ENCODE results near the gene ENKUR.
"Not testable (repeated sequence)": the region's sequence is repeated elsewhere in the genome, so short reads cannot be mapped to it uniquely, and the experiment has no call there.

The ENKUR gene

GRCh38 chr10:24973163-24973562 is 42.8 kb downstream of the ENKUR start:
- DNase-seq (ENCODE audit: low spot score): no peak

DNA sequence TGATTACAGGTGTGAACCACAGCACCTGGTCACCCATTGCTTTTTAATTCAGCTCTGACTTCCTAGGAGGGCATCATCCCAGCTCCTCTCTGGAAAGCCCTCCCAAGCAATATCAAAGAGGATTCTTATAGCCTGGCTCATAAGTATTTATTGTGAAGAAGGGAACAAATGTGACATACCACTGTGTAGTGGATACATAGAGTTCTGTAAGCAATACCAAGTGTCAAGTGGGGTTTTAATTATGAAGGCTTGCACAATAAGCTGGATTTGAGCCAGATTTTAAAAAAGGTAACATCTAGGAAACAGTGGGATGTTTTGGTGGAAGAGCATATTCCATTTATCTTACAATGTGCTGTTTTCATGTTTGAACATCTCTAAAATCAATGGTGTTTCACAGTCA is 44.6 kb downstream of the ENKUR start:
- DNase-seq (ENCODE audit: low spot score): no peak

DNA sequence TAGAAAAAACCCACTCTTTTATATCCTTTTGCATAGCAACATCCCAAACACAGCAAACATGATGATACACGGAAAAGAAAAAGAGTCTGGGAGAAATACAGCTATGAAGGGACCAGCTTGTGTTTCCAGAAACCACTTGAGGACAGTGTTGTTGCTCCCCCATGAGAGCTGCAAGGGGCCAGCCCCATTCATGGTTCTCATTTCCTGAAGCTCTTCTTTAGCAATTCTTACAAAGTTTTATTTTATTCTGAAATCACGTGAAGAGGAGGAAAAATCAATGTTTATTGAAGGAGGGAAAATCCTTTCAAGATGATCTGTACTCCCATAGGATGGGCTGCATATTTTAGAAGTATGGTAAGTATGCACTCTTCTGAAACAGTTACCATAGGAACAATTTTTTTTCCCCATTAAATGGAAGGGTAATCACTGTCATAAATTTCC is 46.1 kb downstream of the ENKUR start:
- DNase-seq (ENCODE audit: low spot score): no peak

GRCh38 chr10:24968951-24969350 is 47.0 kb downstream of the ENKUR start:
- not testable (repeated sequence) for DNase-seq (ENCODE audit: low spot score)

DNA sequence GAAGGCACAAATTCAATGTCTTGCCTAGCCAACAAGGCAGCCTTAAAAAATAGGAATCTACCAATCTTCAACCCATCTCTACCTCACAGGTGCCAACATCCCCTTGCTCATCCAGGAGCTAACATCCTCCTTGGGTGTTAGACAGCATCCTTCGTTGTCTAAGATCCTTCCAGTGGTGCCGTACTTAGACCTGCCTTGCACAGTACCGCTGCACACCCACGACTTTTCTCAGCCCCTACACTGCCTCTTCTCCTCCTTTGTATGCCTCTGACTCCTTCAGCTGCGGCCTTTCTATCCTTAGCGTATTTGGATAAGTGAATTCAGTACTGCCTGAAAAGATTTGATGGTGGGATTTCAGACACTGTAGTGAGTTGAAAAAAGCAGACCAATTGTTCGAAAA is 47.6 kb downstream of the ENKUR start:
- DNase-seq (ENCODE audit: low spot score): no peak

GRCh38 chr10:24966962-24967481 is 48.9 kb downstream of the ENKUR start:
- no peak for DNase-seq (ENCODE audit: low spot score)

GRCh38 chr10:24965051-24965450 is 50.9 kb downstream of the ENKUR start:
- no peak for DNase-seq (ENCODE audit: low spot score)

DNA sequence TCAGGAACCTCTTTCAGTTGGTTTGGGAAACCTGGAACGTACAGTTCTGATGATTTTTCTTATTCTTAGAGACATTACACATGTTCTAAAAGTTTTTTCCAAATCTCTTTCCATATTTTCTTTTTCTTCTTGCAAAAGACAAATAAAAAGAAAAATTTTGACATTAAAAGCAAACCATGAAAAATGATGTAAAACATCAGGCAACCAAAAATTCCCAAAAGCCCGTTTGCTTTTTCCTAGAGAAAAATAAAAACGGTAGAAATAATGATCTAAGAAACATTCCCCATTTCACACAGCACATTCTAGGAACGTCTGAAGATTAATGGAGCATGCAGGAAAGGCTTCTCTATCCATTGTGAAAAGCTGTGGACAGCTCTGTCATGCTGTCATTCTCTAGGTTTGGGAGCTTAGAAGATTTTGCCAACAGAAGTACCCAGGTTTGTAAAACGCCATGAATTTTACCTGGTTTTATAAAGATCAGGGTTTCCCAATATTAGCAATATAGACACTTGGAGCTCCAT is 52.4 kb downstream of the ENKUR start:
- DNase-seq (ENCODE audit: low spot score): no peak

- no peak for DNase-seq (ENCODE audit: low spot score)
Measured at GRCh38 chr10:24962995-24963394, 53.0 kb downstream of the ENKUR start.

- no peak for DNase-seq (ENCODE audit: low spot score)
Measured at GRCh38 chr10:24961582-24961981, 54.4 kb downstream of the ENKUR start.

DNA sequence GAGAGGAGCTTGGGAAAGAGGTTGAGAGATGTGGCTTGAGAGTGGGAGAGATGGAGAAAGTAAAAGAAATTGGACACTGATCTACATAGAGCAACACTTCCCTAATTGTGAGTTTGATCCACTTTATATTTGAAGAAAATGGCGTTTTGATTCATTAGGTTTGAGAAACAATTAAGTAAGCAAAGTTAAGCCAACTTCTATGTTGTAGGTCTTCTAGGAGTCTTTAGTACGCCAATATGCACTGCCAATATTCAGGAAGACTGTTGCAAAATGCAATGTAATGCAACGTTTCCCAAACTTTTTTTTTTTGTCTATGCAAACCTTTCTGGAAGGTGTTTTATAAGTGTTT is 56.6 kb downstream of the ENKUR start:
- no peak for DNase-seq (ENCODE audit: low spot score)

GRCh38 chr10:24958721-24959381 is 57.1 kb downstream of the ENKUR start:
- no peak for DNase-seq (ENCODE audit: low spot score)

- DNase-seq (ENCODE audit: low spot score): no peak
Measured at GRCh38 chr10:24958091-24958720, 57.8 kb downstream of the ENKUR start.

GRCh38 chr10:24957624-24958051 is 58.3 kb downstream of the ENKUR start:
- DNase-seq (ENCODE audit: low spot score): not testable (repeated sequence)

- DNase-seq (ENCODE audit: low spot score): no peak
Measured at GRCh38 chr10:24953675-24954074, 62.3 kb downstream of the ENKUR start.

GRCh38 chr10:24952707-24953645 is 63.0 kb downstream of the ENKUR start:
- DNase-seq (ENCODE audit: low spot score): no peak

GRCh38 chr10:24952143-24952706 is 63.7 kb downstream of the ENKUR start, which contains the start of gene PRTFDC1:
Gene PRTFDC1, minus strand, starts transcription at chr10:24952606. Its CDS starts 31 bp downstream, at chr10:24952575.
- DNase-seq (ENCODE audit: low spot score): no peak

DNA sequence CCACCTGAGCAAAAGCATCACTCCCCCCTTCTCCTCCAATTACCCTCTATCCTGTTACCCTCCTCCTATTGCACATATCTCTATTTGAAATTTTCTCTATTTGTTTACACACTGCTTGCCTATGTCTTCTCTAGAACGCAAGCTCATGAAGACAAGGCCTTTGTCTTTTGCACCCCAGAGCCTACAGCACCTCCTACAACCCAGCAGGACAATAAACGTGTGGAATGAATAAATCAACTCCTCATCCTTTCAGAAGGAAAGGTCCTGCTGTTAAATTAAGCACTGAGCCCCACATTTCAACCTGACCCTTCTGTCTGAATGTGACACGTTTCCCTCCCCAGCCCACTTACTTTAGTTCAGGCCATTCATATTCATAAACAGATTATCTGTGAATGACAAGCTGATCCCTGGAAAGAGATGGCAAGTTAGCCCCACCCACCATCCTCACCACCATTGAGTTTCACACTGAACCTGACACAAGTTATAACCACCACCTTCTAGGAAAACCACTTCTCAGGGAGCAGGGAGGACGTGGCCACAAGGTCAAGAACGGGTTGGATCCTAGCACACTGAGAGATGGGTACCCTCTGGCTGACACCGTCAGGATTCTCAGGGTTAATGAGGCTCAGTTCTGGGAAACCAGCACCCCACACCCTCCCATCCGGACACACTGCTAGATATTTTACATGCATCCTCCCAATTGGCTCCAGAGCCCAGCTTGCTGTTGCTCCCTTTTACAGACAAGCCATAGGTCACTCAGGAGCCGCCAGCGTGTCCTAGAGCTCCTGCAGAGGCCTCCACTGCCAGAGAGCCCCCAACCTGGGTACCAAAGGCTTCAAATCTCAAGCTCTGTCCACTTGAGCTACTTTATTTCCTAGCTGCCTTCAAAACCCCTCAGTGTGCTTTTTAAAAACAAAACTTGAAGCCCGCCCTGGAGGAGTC is 64.5 kb downstream of the ENKUR start:
- no peak for DNase-seq (ENCODE audit: low spot score)

DNA sequence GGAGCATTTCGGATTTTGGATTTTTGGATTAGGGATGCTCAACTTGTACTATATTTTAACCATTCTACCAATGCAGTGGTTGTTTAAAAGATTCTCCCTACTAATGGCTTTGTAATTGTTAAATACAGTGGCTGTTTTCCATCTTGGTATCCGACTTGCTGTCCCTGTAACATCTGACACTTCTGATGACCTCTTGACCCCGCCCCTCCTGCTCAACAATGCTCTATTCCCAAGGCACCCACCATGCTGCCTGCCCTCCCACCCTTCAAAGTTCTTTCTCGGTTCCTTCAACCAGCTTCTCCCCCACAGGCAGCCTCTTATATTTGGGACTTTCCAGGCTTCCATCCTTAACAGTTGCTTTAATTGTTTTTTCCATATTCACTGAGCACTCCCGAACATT is 65.5 kb downstream of the ENKUR start:
- DNase-seq (ENCODE audit: low spot score): no peak

DNA sequence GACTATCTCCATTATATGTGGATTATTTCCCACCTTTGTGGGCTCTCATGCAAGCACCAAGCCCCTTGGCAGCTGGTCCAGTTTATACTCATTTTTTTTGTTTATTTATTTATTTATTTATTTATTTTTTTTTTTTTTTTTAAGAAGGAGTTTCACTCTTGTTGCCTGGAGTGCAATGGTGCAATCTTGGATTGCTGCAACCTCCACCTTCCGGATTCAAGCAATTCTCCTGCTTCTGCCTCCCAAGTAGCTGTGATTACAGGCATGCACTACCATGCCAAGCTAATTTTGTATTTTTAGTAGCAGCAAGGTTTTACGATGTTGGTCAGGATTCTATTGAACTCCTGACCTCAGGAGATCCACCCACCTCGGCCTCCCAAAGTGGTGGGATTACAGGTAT is 66.3 kb downstream of the ENKUR start:
- DNase-seq (ENCODE audit: low spot score): no peak

Data from NAMALWA (cell line).